H9 (cell line): Measurements from ENCODE around the gene CACNA2D3. TPM values are rescaled to one million over a fixed set of nuclear protein-coding genes. Genes with fewer than 3 reads are reported as not detected.

Experiments used
- DNase-seq: peaks from one replicate; pipeline ENCODE4 v3.0.0-alpha.2; 2017
- H2AFZ ChIP-seq: one replicate; pipeline ENCODE4 v1.6.1; 2013; ENCODE audit warnings: mild to moderate bottlenecking, low read length, control low read depth, moderate library complexity
- H2AK5ac ChIP-seq: 2 replicates; pipeline ENCODE4 v1.6.1; 2013; ENCODE audit warnings: low read length, control low read depth, mixed read lengths; ENCODE audit not compliant: insufficient read length
- H2BK120ac ChIP-seq: one replicate; pipeline ENCODE4 v1.6.1; 2013; ENCODE audit warnings: low read depth, mild to moderate bottlenecking, low read length, control low read depth, inconsistent platforms; ENCODE audit not compliant: poor library complexity, severe bottlenecking
- H2BK12ac ChIP-seq: 2 replicates; pipeline ENCODE4 v1.6.1; 2013; ENCODE audit warnings: low read length, control low read depth, mixed read lengths, low read depth; ENCODE audit not compliant: insufficient read length
- H2BK15ac ChIP-seq: 2 replicates; pipeline ENCODE4 v1.6.1; 2013; ENCODE audit warnings: low read depth, low read length, control low read depth
- H2BK20ac ChIP-seq: one replicate; pipeline ENCODE4 v1.6.1; 2013; ENCODE audit warnings: low read depth, mild to moderate bottlenecking, low read length, control low read depth, inconsistent platforms; ENCODE audit not compliant: poor library complexity, severe bottlenecking
- H2BK5ac ChIP-seq: 2 replicates; pipeline ENCODE4 v1.6.1; 2013; ENCODE audit warnings: low read length, control low read depth, mixed read lengths; ENCODE audit not compliant: insufficient read length
- H3K14ac ChIP-seq: 2 replicates; pipeline ENCODE4 v1.6.1; 2013; ENCODE audit warnings: low read length, control low read depth; ENCODE audit not compliant: insufficient read depth
- H3K18ac ChIP-seq: 2 replicates; pipeline ENCODE4 v1.6.1; 2013; ENCODE audit warnings: low read depth, mild to moderate bottlenecking, mixed read lengths, low read length, control low read depth; ENCODE audit not compliant: insufficient read length
- H3K23ac ChIP-seq: 2 replicates; pipeline ENCODE4 v1.6.1; 2013; ENCODE audit warnings: low read length, control low read depth, mixed read lengths, low read depth; ENCODE audit not compliant: insufficient read length
- H3K23me2 ChIP-seq: 2 replicates; pipeline ENCODE4 v1.6.1; 2013; ENCODE audit warnings: low read depth, mild to moderate bottlenecking, mixed read lengths, low read length, control low read depth; ENCODE audit not compliant: insufficient read length, poor library complexity, severe bottlenecking
- H3K27ac ChIP-seq: 2 replicates; pipeline ENCODE4 v1.5.1; 2013; ENCODE audit warnings: low read length, control low read depth, mixed read lengths, low read depth; ENCODE audit not compliant: insufficient read length
- H3K27me3 ChIP-seq: 2 replicates; pipeline ENCODE4 v1.6.1; 2013; ENCODE audit warnings: low read length, control low read depth, inconsistent platforms; ENCODE audit not compliant: insufficient read depth
- H3K4ac ChIP-seq: 2 replicates; pipeline ENCODE4 v1.6.1; 2013; ENCODE audit warnings: low read depth, mild to moderate bottlenecking, control low read depth, inconsistent platforms, low read length, moderate library complexity
- H3K4me1 ChIP-seq: 2 replicates; pipeline ENCODE4 v1.6.1; 2013; ENCODE audit warnings: low read length, control low read depth, inconsistent platforms; ENCODE audit not compliant: insufficient read depth
- H3K4me2 ChIP-seq: 2 replicates; pipeline ENCODE4 v1.6.1; 2013; ENCODE audit warnings: low read length, control low read depth, mixed read lengths; ENCODE audit not compliant: insufficient read length, insufficient read depth
- H3K56ac ChIP-seq: 2 replicates; pipeline ENCODE4 v1.6.1; 2013; ENCODE audit warnings: low read depth, mild to moderate bottlenecking, mixed read lengths, low read length, control low read depth; ENCODE audit not compliant: insufficient read length
- H3K79me1 ChIP-seq: 2 replicates; pipeline ENCODE4 v1.6.1; 2013; ENCODE audit warnings: low read depth, mild to moderate bottlenecking, moderate library complexity, low read length, control low read depth, inconsistent platforms; ENCODE audit not compliant: insufficient read depth, poor library complexity, severe bottlenecking
- H3K79me2 ChIP-seq: 2 replicates; pipeline ENCODE4 v1.6.1; 2013; ENCODE audit warnings: low read length, control low read depth, inconsistent platforms; ENCODE audit not compliant: insufficient read depth
- H3K9ac ChIP-seq: 2 replicates; pipeline ENCODE4 v1.6.1; 2013; ENCODE audit warnings: low read length, control low read depth, mixed read lengths; ENCODE audit not compliant: insufficient read length; ENCODE audit errors: extremely low read depth
- H3K9me3 ChIP-seq: one replicate; pipeline ENCODE4 v1.6.1; 2013; ENCODE audit warnings: low read depth, low read length, inconsistent platforms; ENCODE audit not compliant: control insufficient read depth
- H3T11ph ChIP-seq: one replicate; pipeline ENCODE4 v1.6.1; 2013; ENCODE audit warnings: mild to moderate bottlenecking, low read length, control low read depth, inconsistent platforms
- H4K20me1 ChIP-seq: one replicate; pipeline ENCODE4 v1.6.1; 2013; ENCODE audit not compliant: control insufficient read depth, insufficient read length, insufficient read depth
- H4K5ac ChIP-seq: 2 replicates; pipeline ENCODE4 v1.6.1; 2013; ENCODE audit warnings: low read depth, mild to moderate bottlenecking, mixed read lengths, low read length, control low read depth; ENCODE audit not compliant: insufficient read length
- H4K8ac ChIP-seq: replicated peaks from 2 replicates; pipeline ENCODE4 v1.6.1; 2013; ENCODE audit warnings: low read length, control low read depth, mixed read lengths, low read depth; ENCODE audit not compliant: insufficient read length
- H4K91ac ChIP-seq: 2 replicates; pipeline ENCODE4 v1.6.1; 2013; ENCODE audit warnings: low read depth, mild to moderate bottlenecking, moderate library complexity, mixed read lengths, low read length, control low read depth; ENCODE audit not compliant: insufficient read length
- H3K27ac Mint-ChIP-seq, 3 experiments: 2 replicates in 2 of 3; 3 replicates in 1 of 3; pipeline ENCODE4 v1.8.0; 2020 to 2021; ENCODE audit warnings: mixed read lengths in 3 of 3, mild to moderate bottlenecking in 1 of 3, moderate library complexity in 1 of 3
- H3K27me3 Mint-ChIP-seq: 2 replicates; pipeline ENCODE4 v1.8.0; 2021; ENCODE audit warnings: low read depth, mild to moderate bottlenecking, moderate library complexity, mixed read lengths
- H3K36me3 Mint-ChIP-seq, 3 experiments: 2 replicates in 2 of 3; 3 replicates in 1 of 3; pipeline ENCODE4 v1.8.0; 2020 to 2021; ENCODE audit warnings: low read depth in 3 of 3, mixed read lengths in 3 of 3; ENCODE audit not compliant: insufficient read depth in 1 of 3
- H3K4me1 Mint-ChIP-seq, 2 experiments: 2 replicates each; pipeline ENCODE4 v1.8.0; 2020; ENCODE audit warnings: mixed read lengths in 2 of 2
- H3K4me3 Mint-ChIP-seq, 2 experiments: 2 replicates in 1 of 2; 3 replicates in 1 of 2; pipeline ENCODE4 v1.8.0; 2020 to 2021; ENCODE audit warnings: mild to moderate bottlenecking in 2 of 2, mixed read lengths in 2 of 2, moderate library complexity in 1 of 2
- H3K9me3 Mint-ChIP-seq, 2 experiments: 2 replicates in 1 of 2; 3 replicates in 1 of 2; pipeline ENCODE4 v1.8.0; 2020; ENCODE audit warnings: mild to moderate bottlenecking in 2 of 2, mixed read lengths in 2 of 2, moderate library complexity in 1 of 2
- WGBS: extraction: QIAGEN DNeasy Blood & Tissue Kit; methylation state at CpG from one replicate; pipeline ENCODE4 v1.1.7; 2013; ENCODE audit warnings: missing lambda C conversion rate, low lambda C conversion rate, mixed read lengths; ENCODE audit not compliant: insufficient read length; ENCODE audit errors: extremely low coverage; 5-methylcytosine and 5-hydroxymethylcytosine counted together
- total RNA-seq: library from RNA; stranded (reverse); gene quantifications from 2 replicates; pipeline ENCODE4 v1.2.1, GENCODE V29; 2021
- TF ChIP-seq, protein P1 (sequence below): fragments of 200-600 bp; sonication (generic); conservative IDR thresholded peaks from 3 replicates; pipeline ENCODE4 v1.8.0; 2021; ENCODE audit warnings: antibody characterized with exemption, mild to moderate bottlenecking

Gene CACNA2D3
- total RNA-seq, 1 experiment from 2014 or later = 3.2 TPM

DNA sequence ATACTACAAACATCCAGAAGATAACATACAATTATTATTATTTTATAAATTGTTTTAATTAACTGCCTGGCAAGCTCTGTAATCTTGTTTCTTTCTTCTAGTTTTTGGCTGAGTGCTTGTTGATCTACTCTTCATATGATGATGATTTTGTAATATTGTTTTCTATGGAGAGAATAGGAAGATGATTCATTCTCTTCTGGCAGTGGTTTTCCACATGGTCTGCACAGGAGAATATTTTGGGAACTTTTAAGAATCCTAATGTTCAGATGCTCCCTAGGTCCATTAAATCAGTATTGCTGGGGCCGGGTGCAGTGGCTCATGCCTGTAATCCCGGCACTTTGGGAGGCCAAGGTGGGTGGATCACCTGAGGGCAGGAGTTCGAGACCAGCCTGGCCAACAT is 37.6 kb downstream of the CACNA2D3 start:
- H3K36me3 Mint-ChIP-seq = no peaks in the 10 kb centered on the region; a peak in 1 of 7 replicates
- no peak overlapping the region for H3K23ac ChIP-seq
- H3K27ac Mint-ChIP-seq = no peak overlapping the region
- H3K4me2 ChIP-seq = no peak overlapping the region
- no peaks in the 10 kb centered on the region for H4K20me1 ChIP-seq
- H3T11ph ChIP-seq = no peak overlapping the region
- peaks cover 17 to 24% of the 10 kb centered on the region in 2 experiments for H3K4me1 Mint-ChIP-seq
- H3K56ac ChIP-seq = no peak overlapping the region
- H2BK12ac ChIP-seq = no peak overlapping the region
- no peaks in the 10 kb centered on the region for H3K79me1 ChIP-seq
- no peak overlapping the region for H4K91ac ChIP-seq
- H3K27ac ChIP-seq = no peak overlapping the region
- H3K4ac ChIP-seq = no peak overlapping the region
- H3K9me3 ChIP-seq = no peaks in the 10 kb centered on the region
- H2AFZ ChIP-seq = no peak overlapping the region
- WGBS = no CpG with 5 or more reads among the region's 3 CpGs
- no peak overlapping the region for H2AK5ac ChIP-seq
- TF ChIP-seq, protein P1, sequence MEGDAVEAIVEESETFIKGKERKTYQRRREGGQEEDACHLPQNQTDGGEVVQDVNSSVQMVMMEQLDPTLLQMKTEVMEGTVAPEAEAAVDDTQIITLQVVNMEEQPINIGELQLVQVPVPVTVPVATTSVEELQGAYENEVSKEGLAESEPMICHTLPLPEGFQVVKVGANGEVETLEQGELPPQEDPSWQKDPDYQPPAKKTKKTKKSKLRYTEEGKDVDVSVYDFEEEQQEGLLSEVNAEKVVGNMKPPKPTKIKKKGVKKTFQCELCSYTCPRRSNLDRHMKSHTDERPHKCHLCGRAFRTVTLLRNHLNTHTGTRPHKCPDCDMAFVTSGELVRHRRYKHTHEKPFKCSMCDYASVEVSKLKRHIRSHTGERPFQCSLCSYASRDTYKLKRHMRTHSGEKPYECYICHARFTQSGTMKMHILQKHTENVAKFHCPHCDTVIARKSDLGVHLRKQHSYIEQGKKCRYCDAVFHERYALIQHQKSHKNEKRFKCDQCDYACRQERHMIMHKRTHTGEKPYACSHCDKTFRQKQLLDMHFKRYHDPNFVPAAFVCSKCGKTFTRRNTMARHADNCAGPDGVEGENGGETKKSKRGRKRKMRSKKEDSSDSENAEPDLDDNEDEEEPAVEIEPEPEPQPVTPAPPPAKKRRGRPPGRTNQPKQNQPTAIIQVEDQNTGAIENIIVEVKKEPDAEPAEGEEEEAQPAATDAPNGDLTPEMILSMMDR = no peak
- no peak overlapping the region for H2BK15ac ChIP-seq
- no peak for DNase-seq
- no peak overlapping the region for H3K14ac ChIP-seq
- peaks cover 4% of the 10 kb centered on the region for H3K4me1 ChIP-seq
- H3K23me2 ChIP-seq = no peaks in the 10 kb centered on the region
- H2BK20ac ChIP-seq = no peak overlapping the region
- H2BK5ac ChIP-seq = no peak overlapping the region
- no peaks in the 10 kb centered on the region for H3K27me3 ChIP-seq
- no peaks in the 10 kb centered on the region; the same call in 1 of the 2 replicates for H3K27me3 Mint-ChIP-seq
- no peak overlapping the region for H3K9ac ChIP-seq
- H3K9me3 Mint-ChIP-seq = no peaks in the 10 kb centered on the region
- no peak overlapping the region for H3K4me3 Mint-ChIP-seq
- no peak overlapping the region for H4K5ac ChIP-seq
- no peak overlapping the region for H2BK120ac ChIP-seq
- H4K8ac ChIP-seq = no peak overlapping the region
- H3K18ac ChIP-seq = no peak overlapping the region
- H3K79me2 ChIP-seq = no peaks in the 10 kb centered on the region
